ENCODE measurements around the gene ADPRH.

GRCh38 chr3:119555929-119556328, 23.4 kb upstream of the ADPRH start:
- TF ChIP-seq CTCF (IDR thresholded peaks at IDR 0.05) (no peak), POLR2A (IDR thresholded peaks at IDR 0.05) (no peak)
